Osteoblast (primary cell): Measurements from ENCODE around the gene ENOX1. TPM values are rescaled to one million over a fixed set of nuclear protein-coding genes. Genes with fewer than 3 reads are reported as not detected.

Experiments
- DNase-seq: peaks from one replicate; pipeline ENCODE4 v3.0.0; 2011; ENCODE audit warnings: low spot score, mixed read lengths; ENCODE audit not compliant: insufficient read length; ENCODE audit errors: missing footprints
- H2AFZ ChIP-seq: 2 replicates; pipeline ENCODE4 v1.6.0; 2011; ENCODE audit warnings: mild to moderate bottlenecking, low read length
- H3K27ac ChIP-seq: 2 replicates; pipeline ENCODE4 v1.5.1; 2011; ENCODE audit warnings: mild to moderate bottlenecking, low read depth, low read length, moderate library complexity
- H3K27me3 ChIP-seq: 2 replicates; pipeline ENCODE4 v1.6.0; 2012; ENCODE audit warnings: mild to moderate bottlenecking, control low read depth, inconsistent platforms, low read length, moderate library complexity; ENCODE audit not compliant: insufficient read depth
- H3K36me3 ChIP-seq: 2 replicates; pipeline ENCODE4 v1.5.1; 2011; ENCODE audit warnings: mild to moderate bottlenecking, low read length, control low read depth, moderate library complexity; ENCODE audit not compliant: insufficient read depth
- H3K4me1 ChIP-seq: 2 replicates; pipeline ENCODE4 v1.5.1; 2011; ENCODE audit warnings: mild to moderate bottlenecking, low read length, control low read depth, moderate library complexity; ENCODE audit not compliant: insufficient read depth
- H3K4me2 ChIP-seq: 2 replicates; pipeline ENCODE4 v1.6.0; 2011; ENCODE audit warnings: mild to moderate bottlenecking, low read length; ENCODE audit not compliant: insufficient read depth
- H3K4me3 ChIP-seq: fragments of 200-600 bp; sonication (generic); 3 replicates; pipeline ENCODE4 v1.5.1; 2012; ENCODE audit warnings: mild to moderate bottlenecking, low read length, inconsistent platforms; ENCODE audit not compliant: insufficient read depth
- H3K79me2 ChIP-seq: 2 replicates; pipeline ENCODE4 v1.6.0; 2012; ENCODE audit warnings: mild to moderate bottlenecking, low read length, control low read depth, inconsistent platforms; ENCODE audit not compliant: insufficient read depth
- H3K9me3 ChIP-seq: 2 replicates; pipeline ENCODE4 v1.5.1; 2011; ENCODE audit warnings: low read depth, low read length, control low read depth
- H4K20me1 ChIP-seq: 2 replicates; pipeline ENCODE4 v1.6.0; 2012; ENCODE audit warnings: mild to moderate bottlenecking, low read length, control low read depth; ENCODE audit not compliant: insufficient read depth
- CTCF ChIP-seq: IDR thresholded peaks from 2 replicates; pipeline ENCODE4 v1.5.1; 2011; ENCODE audit warnings: mild to moderate bottlenecking, low read depth, low read length, moderate library complexity; ENCODE audit errors: extremely low read depth
- total RNA-seq: library from RNA; depleted of rRNA; stranded (reverse); fragments of >200 nt; gene quantifications from 2 replicates; pipeline ENCODE4 v1.2.3, GENCODE V29; 2012

The ENOX1 gene
- total RNA-seq, 1 donor = 5.4 TPM

DNA sequence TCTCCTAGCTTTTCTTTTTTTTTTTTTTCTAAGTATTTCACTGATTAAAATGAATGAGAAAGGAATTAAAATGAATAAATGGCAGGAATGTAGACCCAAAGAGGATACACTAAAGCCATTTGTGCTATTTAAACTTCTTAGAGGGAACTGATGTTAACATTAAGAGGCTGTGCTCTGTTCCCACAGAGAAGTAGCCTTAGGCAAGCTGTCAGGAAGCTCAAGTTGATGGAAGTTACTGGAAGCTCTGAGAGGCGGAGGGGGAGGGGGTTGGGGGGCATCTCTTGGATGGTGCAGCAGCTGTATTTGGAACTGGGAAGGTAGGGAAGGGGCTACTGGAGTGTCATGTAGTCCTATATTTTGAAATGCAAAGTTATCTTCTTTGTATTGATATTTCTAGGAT lies 595.2 kb downstream of the ENOX1 start:
- H4K20me1 ChIP-seq = no peaks in the 10 kb centered on the region
- no peak for DNase-seq
- H2AFZ ChIP-seq = no peak overlapping the region
- no peak overlapping the region for H3K4me3 ChIP-seq
- no peaks in the 10 kb centered on the region for H3K9me3 ChIP-seq
- no peak for TF ChIP-seq CTCF
- H3K36me3 ChIP-seq = no peaks in the 10 kb centered on the region
- H3K4me2 ChIP-seq = no peak overlapping the region
- no peak overlapping the region for H3K27ac ChIP-seq
- H3K4me1 ChIP-seq = no peaks in the 10 kb centered on the region
- H3K79me2 ChIP-seq = no peaks in the 10 kb centered on the region
- H3K27me3 ChIP-seq = no peaks in the 10 kb centered on the region

DNA sequence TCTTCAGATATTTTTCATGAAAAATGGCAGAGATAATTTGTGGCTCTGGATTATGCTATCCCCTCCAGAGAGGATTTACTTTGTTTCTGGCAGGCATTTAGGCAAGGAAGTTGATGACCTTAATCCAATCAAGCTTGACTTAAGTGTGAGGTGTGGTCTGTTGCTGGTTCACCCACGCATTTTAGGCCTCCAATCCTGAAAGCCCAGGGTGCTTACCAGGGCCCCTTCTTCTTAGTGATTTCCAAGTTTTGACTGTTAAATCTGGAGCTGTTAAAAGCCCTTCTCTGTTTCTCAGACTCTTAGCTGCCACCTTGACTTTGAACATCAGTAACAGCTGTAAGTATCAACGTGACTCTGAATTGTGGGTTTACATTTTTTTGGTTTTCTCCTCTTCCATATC lies 601.5 kb downstream of the ENOX1 start:
- H3K4me1 ChIP-seq = no peaks in the 10 kb centered on the region
- H3K4me3 ChIP-seq = no peak overlapping the region
- H3K4me2 ChIP-seq = no peak overlapping the region
- H3K27ac ChIP-seq = no peak overlapping the region
- no peaks in the 10 kb centered on the region for H3K9me3 ChIP-seq
- no peaks in the 10 kb centered on the region for H3K36me3 ChIP-seq
- H3K27me3 ChIP-seq = no peaks in the 10 kb centered on the region
- no peak for DNase-seq
- TF ChIP-seq CTCF = no peak
- no peaks in the 10 kb centered on the region for H4K20me1 ChIP-seq
- H2AFZ ChIP-seq = no peak overlapping the region
- H3K79me2 ChIP-seq = no peaks in the 10 kb centered on the region

GRCh38 chr13:43180837-43181236 lies 605.9 kb downstream of the ENOX1 start:
- no peak for TF ChIP-seq CTCF
- no peak for DNase-seq
- no peak overlapping the region for H2AFZ ChIP-seq
- no peaks in the 10 kb centered on the region for H3K27me3 ChIP-seq
- no peaks in the 10 kb centered on the region for H3K36me3 ChIP-seq
- no peaks in the 10 kb centered on the region for H3K4me1 ChIP-seq
- H3K27ac ChIP-seq = no peak overlapping the region
- no peak overlapping the region for H3K4me2 ChIP-seq
- H4K20me1 ChIP-seq = no peaks in the 10 kb centered on the region
- no peak overlapping the region for H3K4me3 ChIP-seq
- H3K9me3 ChIP-seq = no peaks in the 10 kb centered on the region
- no peaks in the 10 kb centered on the region for H3K79me2 ChIP-seq

GRCh38 chr13:43180036-43180660 lies 606.6 kb downstream of the ENOX1 start:
- no peak for DNase-seq
- Histone ChIP-seq H3K27me3 (no peaks in the 10 kb centered on the region), H3K4me1 (no peaks in the 10 kb centered on the region), H3K9me3 (no peaks in the 10 kb centered on the region), H3K4me3 (no peak overlapping the region), H3K79me2 (no peaks in the 10 kb centered on the region), H3K36me3 (no peaks in the 10 kb centered on the region), H3K27ac (no peak overlapping the region), H3K4me2 (no peak overlapping the region), H2AFZ (no peak overlapping the region), H4K20me1 (no peaks in the 10 kb centered on the region)
- TF ChIP-seq CTCF = no peak
